Activated CD4-positive, alpha-beta T cell treated with anti-CD3 and anti-CD28 coated beads for 1 hour (primary cell): ENCODE results near the gene C12orf56.
A peak's percentile ranks its signal among the peaks of the same experiment; 100 is the strongest.
"Not testable (repeated sequence)": the region's sequence is repeated elsewhere in the genome, so short reads cannot be mapped to it uniquely, and the experiment has no call there.

ENCODE experiments used
- DNase-seq: peaks from one replicate; pipeline ENCODE4 v3.0.0-alpha.2; 2020

Gene C12orf56

GRCh38 chr12:64225626-64226025 is 164.9 kb downstream of the C12orf56 start:
- DNase-seq: no peak

- peak; percentile 87 for DNase-seq
Observed at GRCh38 chr12:64222009-64222765, 168.4 kb downstream of the C12orf56 start, which contains the start of gene KICS2. Gene KICS2 (minus strand): TSS chr12:64222296. CDS start chr12:64222237, 59 bp downstream.

GRCh38 chr12:64221651-64222008 is 168.9 kb downstream of the C12orf56 start:
- no peak for DNase-seq

- DNase-seq: no peak
Observed at GRCh38 chr12:64220046-64220445, 170.5 kb downstream of the C12orf56 start.

- DNase-seq: no peak
Observed at GRCh38 chr12:64219145-64219544, 171.4 kb downstream of the C12orf56 start.

- no peak for DNase-seq
Observed at GRCh38 chr12:64218597-64218996, 172.0 kb downstream of the C12orf56 start.

- not testable (repeated sequence) for DNase-seq
Observed at GRCh38 chr12:64217643-64218042, 172.9 kb downstream of the C12orf56 start.

GRCh38 chr12:64216239-64216638 is 174.3 kb downstream of the C12orf56 start:
- DNase-seq: no peak
